H9 (cell line): ENCODE data around the gene THSD1. TPM values are rescaled to one million over a fixed set of nuclear protein-coding genes. Genes with fewer than 3 reads are reported as not detected.

Source experiments
- DNase-seq: peaks from one replicate; pipeline ENCODE4 v3.0.0-alpha.2; 2017
- H2AFZ ChIP-seq: one replicate; pipeline ENCODE4 v1.6.1; 2013; ENCODE audit warnings: mild to moderate bottlenecking, low read length, control low read depth, moderate library complexity
- H2AK5ac ChIP-seq: 2 replicates; pipeline ENCODE4 v1.6.1; 2013; ENCODE audit warnings: low read length, control low read depth, mixed read lengths; ENCODE audit not compliant: insufficient read length
- H2BK120ac ChIP-seq: one replicate; pipeline ENCODE4 v1.6.1; 2013; ENCODE audit warnings: low read depth, mild to moderate bottlenecking, low read length, control low read depth, inconsistent platforms; ENCODE audit not compliant: poor library complexity, severe bottlenecking
- H2BK12ac ChIP-seq: 2 replicates; pipeline ENCODE4 v1.6.1; 2013; ENCODE audit warnings: low read length, control low read depth, mixed read lengths, low read depth; ENCODE audit not compliant: insufficient read length
- H2BK15ac ChIP-seq: 2 replicates; pipeline ENCODE4 v1.6.1; 2013; ENCODE audit warnings: low read depth, low read length, control low read depth
- H2BK20ac ChIP-seq: one replicate; pipeline ENCODE4 v1.6.1; 2013; ENCODE audit warnings: low read depth, mild to moderate bottlenecking, low read length, control low read depth, inconsistent platforms; ENCODE audit not compliant: poor library complexity, severe bottlenecking
- H2BK5ac ChIP-seq: 2 replicates; pipeline ENCODE4 v1.6.1; 2013; ENCODE audit warnings: low read length, control low read depth, mixed read lengths; ENCODE audit not compliant: insufficient read length
- H3K14ac ChIP-seq: 2 replicates; pipeline ENCODE4 v1.6.1; 2013; ENCODE audit warnings: low read length, control low read depth; ENCODE audit not compliant: insufficient read depth
- H3K18ac ChIP-seq: 2 replicates; pipeline ENCODE4 v1.6.1; 2013; ENCODE audit warnings: low read depth, mild to moderate bottlenecking, mixed read lengths, low read length, control low read depth; ENCODE audit not compliant: insufficient read length
- H3K23ac ChIP-seq: 2 replicates; pipeline ENCODE4 v1.6.1; 2013; ENCODE audit warnings: low read length, control low read depth, mixed read lengths, low read depth; ENCODE audit not compliant: insufficient read length
- H3K23me2 ChIP-seq: 2 replicates; pipeline ENCODE4 v1.6.1; 2013; ENCODE audit warnings: low read depth, mild to moderate bottlenecking, mixed read lengths, low read length, control low read depth; ENCODE audit not compliant: insufficient read length, poor library complexity, severe bottlenecking
- H3K27ac ChIP-seq: 2 replicates; pipeline ENCODE4 v1.5.1; 2013; ENCODE audit warnings: low read length, control low read depth, mixed read lengths, low read depth; ENCODE audit not compliant: insufficient read length
- H3K27me3 ChIP-seq: 2 replicates; pipeline ENCODE4 v1.6.1; 2013; ENCODE audit warnings: low read length, control low read depth, inconsistent platforms; ENCODE audit not compliant: insufficient read depth
- H3K4ac ChIP-seq: 2 replicates; pipeline ENCODE4 v1.6.1; 2013; ENCODE audit warnings: low read depth, mild to moderate bottlenecking, control low read depth, inconsistent platforms, low read length, moderate library complexity
- H3K4me1 ChIP-seq: 2 replicates; pipeline ENCODE4 v1.6.1; 2013; ENCODE audit warnings: low read length, control low read depth, inconsistent platforms; ENCODE audit not compliant: insufficient read depth
- H3K4me2 ChIP-seq: 2 replicates; pipeline ENCODE4 v1.6.1; 2013; ENCODE audit warnings: low read length, control low read depth, mixed read lengths; ENCODE audit not compliant: insufficient read length, insufficient read depth
- H3K56ac ChIP-seq: 2 replicates; pipeline ENCODE4 v1.6.1; 2013; ENCODE audit warnings: low read depth, mild to moderate bottlenecking, mixed read lengths, low read length, control low read depth; ENCODE audit not compliant: insufficient read length
- H3K79me1 ChIP-seq: 2 replicates; pipeline ENCODE4 v1.6.1; 2013; ENCODE audit warnings: low read depth, mild to moderate bottlenecking, moderate library complexity, low read length, control low read depth, inconsistent platforms; ENCODE audit not compliant: insufficient read depth, poor library complexity, severe bottlenecking
- H3K79me2 ChIP-seq: 2 replicates; pipeline ENCODE4 v1.6.1; 2013; ENCODE audit warnings: low read length, control low read depth, inconsistent platforms; ENCODE audit not compliant: insufficient read depth
- H3K9ac ChIP-seq: 2 replicates; pipeline ENCODE4 v1.6.1; 2013; ENCODE audit warnings: low read length, control low read depth, mixed read lengths; ENCODE audit not compliant: insufficient read length; ENCODE audit errors: extremely low read depth
- H3K9me3 ChIP-seq: one replicate; pipeline ENCODE4 v1.6.1; 2013; ENCODE audit warnings: low read depth, low read length, inconsistent platforms; ENCODE audit not compliant: control insufficient read depth
- H3T11ph ChIP-seq: one replicate; pipeline ENCODE4 v1.6.1; 2013; ENCODE audit warnings: mild to moderate bottlenecking, low read length, control low read depth, inconsistent platforms
- H4K20me1 ChIP-seq: one replicate; pipeline ENCODE4 v1.6.1; 2013; ENCODE audit not compliant: control insufficient read depth, insufficient read length, insufficient read depth
- H4K5ac ChIP-seq: 2 replicates; pipeline ENCODE4 v1.6.1; 2013; ENCODE audit warnings: low read depth, mild to moderate bottlenecking, mixed read lengths, low read length, control low read depth; ENCODE audit not compliant: insufficient read length
- H4K8ac ChIP-seq: replicated peaks from 2 replicates; pipeline ENCODE4 v1.6.1; 2013; ENCODE audit warnings: low read length, control low read depth, mixed read lengths, low read depth; ENCODE audit not compliant: insufficient read length
- H4K91ac ChIP-seq: 2 replicates; pipeline ENCODE4 v1.6.1; 2013; ENCODE audit warnings: low read depth, mild to moderate bottlenecking, moderate library complexity, mixed read lengths, low read length, control low read depth; ENCODE audit not compliant: insufficient read length
- H3K27ac Mint-ChIP-seq, 3 experiments: 2 replicates in 2 of 3; 3 replicates in 1 of 3; pipeline ENCODE4 v1.8.0; 2020 to 2021; ENCODE audit warnings: mixed read lengths in 3 of 3, mild to moderate bottlenecking in 1 of 3, moderate library complexity in 1 of 3
- H3K27me3 Mint-ChIP-seq: 2 replicates; pipeline ENCODE4 v1.8.0; 2021; ENCODE audit warnings: low read depth, mild to moderate bottlenecking, moderate library complexity, mixed read lengths
- H3K36me3 Mint-ChIP-seq, 3 experiments: 2 replicates in 2 of 3; 3 replicates in 1 of 3; pipeline ENCODE4 v1.8.0; 2020 to 2021; ENCODE audit warnings: low read depth in 3 of 3, mixed read lengths in 3 of 3; ENCODE audit not compliant: insufficient read depth in 1 of 3
- H3K4me1 Mint-ChIP-seq, 2 experiments: 2 replicates each; pipeline ENCODE4 v1.8.0; 2020; ENCODE audit warnings: mixed read lengths in 2 of 2
- H3K4me3 Mint-ChIP-seq, 2 experiments: 2 replicates in 1 of 2; 3 replicates in 1 of 2; pipeline ENCODE4 v1.8.0; 2020 to 2021; ENCODE audit warnings: mild to moderate bottlenecking in 2 of 2, mixed read lengths in 2 of 2, moderate library complexity in 1 of 2
- H3K9me3 Mint-ChIP-seq, 2 experiments: 2 replicates in 1 of 2; 3 replicates in 1 of 2; pipeline ENCODE4 v1.8.0; 2020; ENCODE audit warnings: mild to moderate bottlenecking in 2 of 2, mixed read lengths in 2 of 2, moderate library complexity in 1 of 2
- WGBS: extraction: QIAGEN DNeasy Blood & Tissue Kit; methylation state at CpG from one replicate; pipeline ENCODE4 v1.1.7; 2013; ENCODE audit warnings: missing lambda C conversion rate, low lambda C conversion rate, mixed read lengths; ENCODE audit not compliant: insufficient read length; ENCODE audit errors: extremely low coverage; 5-methylcytosine and 5-hydroxymethylcytosine counted together
- total RNA-seq: library from RNA; stranded (reverse); gene quantifications from 2 replicates; pipeline ENCODE4 v1.2.1, GENCODE V29; 2021
- TF ChIP-seq, protein P1 (sequence below): fragments of 200-600 bp; sonication (generic); conservative IDR thresholded peaks from 3 replicates; pipeline ENCODE4 v1.8.0; 2021; ENCODE audit warnings: antibody characterized with exemption, mild to moderate bottlenecking

Gene THSD1
- total RNA-seq, 1 experiment from 2014 or later, result 0.22 TPM

DNA sequence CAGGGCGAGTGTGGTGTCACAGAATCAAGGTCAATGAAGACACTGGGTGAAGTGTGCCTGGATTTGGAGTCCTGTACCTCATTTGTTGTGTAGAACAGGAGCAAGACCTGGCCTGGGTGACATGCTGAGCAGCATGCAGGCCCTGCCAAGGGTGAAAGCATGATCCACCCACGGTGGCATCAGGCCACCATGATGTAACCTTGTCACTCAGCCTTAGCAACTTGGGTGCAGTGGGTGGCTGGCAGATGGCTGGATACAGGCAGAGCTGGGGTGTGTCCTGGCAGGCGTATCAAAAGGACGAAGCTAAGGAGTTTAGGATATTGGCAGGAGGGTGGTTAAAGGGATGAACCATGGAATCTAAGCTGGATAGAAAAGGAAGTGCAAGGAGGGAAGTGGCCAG is 10.3 kb downstream of the THSD1 start:
- Histone ChIP-seq H3K27me3 (no peaks in the 10 kb centered on the region), H2AK5ac (no peak overlapping the region), H3K4me2 (no peak overlapping the region), H4K5ac (no peak overlapping the region), H3K4me1 (no peaks in the 10 kb centered on the region), H3K9ac (no peak overlapping the region), H3K14ac (no peak overlapping the region), H2BK120ac (no peak overlapping the region), H3K79me2 (no peaks in the 10 kb centered on the region), H2BK20ac (no peak overlapping the region), H3K9me3 (no peaks in the 10 kb centered on the region), H3K23me2 (no peaks in the 10 kb centered on the region), H4K20me1 (no peaks in the 10 kb centered on the region), H3K18ac (no peak overlapping the region), H3K4ac (no peak overlapping the region), H2BK15ac (no peak overlapping the region), H2BK5ac (no peak overlapping the region), H2BK12ac (no peak overlapping the region), H4K91ac (no peak overlapping the region), H3T11ph (no peak overlapping the region), H4K8ac (no peak overlapping the region), H3K23ac (no peak overlapping the region), H3K56ac (no peak overlapping the region), H2AFZ (no peak overlapping the region), H3K27ac (no peak overlapping the region), H3K79me1 (no peaks in the 10 kb centered on the region)
- Mint-ChIP-seq H3K27me3 (peaks cover 4% of the 10 kb centered on the region; the same call in 1 of the 2 replicates), H3K4me3 (no peak overlapping the region), H3K36me3 (no peaks in the 10 kb centered on the region), H3K4me1 (0 out of 4 replicates have a peak, but pooled peaks cover 0 to 2% of the 10 kb centered on the region in 2 experiments), H3K27ac (no peak overlapping the region), H3K9me3 (no peaks in the 10 kb centered on the region)
- no peak for DNase-seq
- TF ChIP-seq, protein P1, sequence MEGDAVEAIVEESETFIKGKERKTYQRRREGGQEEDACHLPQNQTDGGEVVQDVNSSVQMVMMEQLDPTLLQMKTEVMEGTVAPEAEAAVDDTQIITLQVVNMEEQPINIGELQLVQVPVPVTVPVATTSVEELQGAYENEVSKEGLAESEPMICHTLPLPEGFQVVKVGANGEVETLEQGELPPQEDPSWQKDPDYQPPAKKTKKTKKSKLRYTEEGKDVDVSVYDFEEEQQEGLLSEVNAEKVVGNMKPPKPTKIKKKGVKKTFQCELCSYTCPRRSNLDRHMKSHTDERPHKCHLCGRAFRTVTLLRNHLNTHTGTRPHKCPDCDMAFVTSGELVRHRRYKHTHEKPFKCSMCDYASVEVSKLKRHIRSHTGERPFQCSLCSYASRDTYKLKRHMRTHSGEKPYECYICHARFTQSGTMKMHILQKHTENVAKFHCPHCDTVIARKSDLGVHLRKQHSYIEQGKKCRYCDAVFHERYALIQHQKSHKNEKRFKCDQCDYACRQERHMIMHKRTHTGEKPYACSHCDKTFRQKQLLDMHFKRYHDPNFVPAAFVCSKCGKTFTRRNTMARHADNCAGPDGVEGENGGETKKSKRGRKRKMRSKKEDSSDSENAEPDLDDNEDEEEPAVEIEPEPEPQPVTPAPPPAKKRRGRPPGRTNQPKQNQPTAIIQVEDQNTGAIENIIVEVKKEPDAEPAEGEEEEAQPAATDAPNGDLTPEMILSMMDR, result no peak
- WGBS, result no CpG with 5 or more reads among the region's 4 CpGs
